Body of pancreas (tissue), 4 donors: Measurements from ENCODE around the gene ZBTB22. TPM values are rescaled to one million over a fixed set of nuclear protein-coding genes. Genes with fewer than 3 reads are reported as not detected.

Source experiments
- ATAC-seq: fragments of 150-250 bp; one replicate; pipeline ENCODE4 v1.9.1; 2016
- DNase-seq, 4 donors: peaks; one replicate each; pipeline ENCODE4 v3.0.0-alpha.2; 2019
- H3K27ac ChIP-seq, 4 donors: fragments of 200-600 bp; sonication (generic); 1 replicate in 3 of 4; 2 replicates in 1 of 4; pipeline versions ENCODE4 v1.5.1 to v1.6.1; 2016 to 2019; ENCODE audit warnings: mild to moderate bottlenecking in 1 of 4, mixed read lengths in 1 of 4, moderate library complexity in 1 of 4
- H3K27me3 ChIP-seq, 2 donors: fragments of 200-600 bp; sonication (generic); one replicate each; pipeline ENCODE4 v1.6.0; 2016; ENCODE audit warnings: mild to moderate bottlenecking in 1 of 2
- H3K36me3 ChIP-seq, 2 donors: fragments of 200-600 bp; sonication (generic); replicated peaks in 1 of 2; 2 replicates each; pipeline ENCODE4 v1.5.1; 2016; ENCODE audit warnings: low read depth in 2 of 2; ENCODE audit not compliant: insufficient read depth in 1 of 2
- H3K4me1 ChIP-seq: fragments of 200-600 bp; sonication (generic); one replicate; pipeline ENCODE4 v1.6.0; 2016
- H3K4me3 ChIP-seq, 2 donors: fragments of 200-600 bp; sonication (generic); 1 replicate in 1 of 2; 2 replicates in 1 of 2; pipeline ENCODE4 v1.5.1; 2016 to 2019
- H3K9me3 ChIP-seq, 3 donors: fragments of 200-600 bp; sonication (generic); 1 replicate in 2 of 3; 2 replicates in 1 of 3; pipeline ENCODE4 v1.5.1; 2016
- POLR2A ChIP-seq, 3 donors: fragments of 450-650 bp; IDR thresholded peaks; one replicate each; pipeline ENCODE4 v1.6.1; 2016; ENCODE audit warnings: antibody characterized with exemption in 3 of 3, mild to moderate bottlenecking in 2 of 3
- WGBS, 2 donors: methylation state at CpG; one replicate each; pipeline ENCODE4 v1.1.5; 2017; 5-methylcytosine and 5-hydroxymethylcytosine counted together
- intact Hi-C: fragments of 100-400 bp; cut with DNase I; formaldehyde crosslinking; loops from one replicate; pipeline ENCODE4 v1.15.1; 2023
- total RNA-seq, 2 donors: library from RNA; depleted of rRNA; stranded (reverse); fragments of >200 nt; gene quantifications; one replicate each; pipeline ENCODE4 v1.1.0, GENCODE V29; 2016
- TF ChIP-seq, protein P1 (sequence below), 7 experiments: fragments of 450-650 bp in 4 of 7; fragments of 200-600 bp in 3 of 7; sonication (generic) in 3 of 7; IDR thresholded peaks; one replicate each; pipeline ENCODE4 v1.5.1; 2016 to 2019; ENCODE audit warnings: antibody characterized with exemption in 7 of 7

The ZBTB22 gene
- total RNA-seq, 2 donors from 2014 or later, result 12.7 to 14.8 TPM

GRCh38 chr6:33312361-33313104 lies 5.0 kb downstream of the ZBTB22 start:
- Histone ChIP-seq H3K9me3 (no peaks in the 10 kb centered on the region), H3K27me3 (no peaks in the 10 kb centered on the region), H3K4me1 (peaks cover 36% of the 10 kb centered on the region), H3K4me3 (peak overlapping the region; percentile 83 to 91), H3K36me3 (peaks cover 0 to 4% of the 10 kb centered on the region in 2 donors), H3K27ac (peak overlapping the region; percentile 86 to 97 (median 96))
- ATAC-seq, result peak; percentile 62
- TF ChIP-seq, protein P1, sequence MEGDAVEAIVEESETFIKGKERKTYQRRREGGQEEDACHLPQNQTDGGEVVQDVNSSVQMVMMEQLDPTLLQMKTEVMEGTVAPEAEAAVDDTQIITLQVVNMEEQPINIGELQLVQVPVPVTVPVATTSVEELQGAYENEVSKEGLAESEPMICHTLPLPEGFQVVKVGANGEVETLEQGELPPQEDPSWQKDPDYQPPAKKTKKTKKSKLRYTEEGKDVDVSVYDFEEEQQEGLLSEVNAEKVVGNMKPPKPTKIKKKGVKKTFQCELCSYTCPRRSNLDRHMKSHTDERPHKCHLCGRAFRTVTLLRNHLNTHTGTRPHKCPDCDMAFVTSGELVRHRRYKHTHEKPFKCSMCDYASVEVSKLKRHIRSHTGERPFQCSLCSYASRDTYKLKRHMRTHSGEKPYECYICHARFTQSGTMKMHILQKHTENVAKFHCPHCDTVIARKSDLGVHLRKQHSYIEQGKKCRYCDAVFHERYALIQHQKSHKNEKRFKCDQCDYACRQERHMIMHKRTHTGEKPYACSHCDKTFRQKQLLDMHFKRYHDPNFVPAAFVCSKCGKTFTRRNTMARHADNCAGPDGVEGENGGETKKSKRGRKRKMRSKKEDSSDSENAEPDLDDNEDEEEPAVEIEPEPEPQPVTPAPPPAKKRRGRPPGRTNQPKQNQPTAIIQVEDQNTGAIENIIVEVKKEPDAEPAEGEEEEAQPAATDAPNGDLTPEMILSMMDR (IDR thresholded peaks at IDR 0.05), result peak in 1 of 7 experiments; percentile 7
- TF ChIP-seq POLR2A (IDR thresholded peaks at IDR 0.05), result peak in 1 of 3 donors; percentile 11
- 1 to 2% methylated on average over 16 to 29 of the region's 29 CpGs for WGBS, 2 donors
- intact Hi-C loops, result no loop called here
- peak; percentile 83 to 94 (median 90) for DNase-seq

GRCh38 chr6:33306356-33306755 lies 11.2 kb downstream of the ZBTB22 start:
- WGBS, 2 donors, result 92% methylated on average over 4 of the region's 4 CpGs
- Histone ChIP-seq H3K36me3 (peaks cover 0 to 22% of the 10 kb centered on the region in 2 donors), H3K4me3 (no peak overlapping the region), H3K9me3 (no peaks in the 10 kb centered on the region), H3K27ac (no peak overlapping the region), H3K27me3 (no peaks in the 10 kb centered on the region), H3K4me1 (peaks cover under 1% of the 10 kb centered on the region)
- DNase-seq (no peak), ATAC-seq (no peak)
- no peak for TF ChIP-seq POLR2A (IDR thresholded peaks at IDR 0.05)
- TF ChIP-seq, protein P1 (IDR thresholded peaks at IDR 0.05), result no peak
- intact Hi-C loops, result no loop called here

DNA sequence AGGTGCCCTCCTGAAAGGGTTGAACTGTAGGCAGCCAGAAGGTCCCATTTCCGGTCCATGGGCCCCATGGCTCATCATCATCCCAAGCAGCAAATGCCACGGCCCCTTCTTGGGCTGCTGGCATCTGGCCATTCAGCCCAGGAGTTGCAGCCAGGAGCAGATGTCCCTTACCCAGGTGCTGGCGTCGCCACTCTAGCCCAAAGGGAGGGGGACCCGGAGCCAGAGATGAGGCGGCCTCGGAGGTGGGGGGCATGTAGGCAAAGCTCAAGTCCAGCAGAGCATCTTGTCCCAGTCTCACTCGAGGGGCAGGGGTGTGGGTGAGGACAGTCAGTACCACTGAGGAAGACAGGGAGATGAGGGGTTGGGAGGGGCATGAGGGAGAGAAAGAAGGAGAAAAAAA lies 12.5 kb downstream of the ZBTB22 start:
- no peak for ATAC-seq
- Histone ChIP-seq H3K27ac (no peak overlapping the region), H3K4me1 (peaks cover 13% of the 10 kb centered on the region), H3K9me3 (no peaks in the 10 kb centered on the region), H3K36me3 (peaks cover 0 to 18% of the 10 kb centered on the region in 2 donors), H3K27me3 (no peaks in the 10 kb centered on the region), H3K4me3 (no peak overlapping the region)
- 64 to 85% methylated on average over 4 to 8 of the region's 8 CpGs for WGBS, 2 donors
- no peak for DNase-seq
- TF ChIP-seq, protein P1 (IDR thresholded peaks at IDR 0.05), result no peak
- no peak for TF ChIP-seq POLR2A (IDR thresholded peaks at IDR 0.05)
- intact Hi-C loops, result no loop called here

DNA sequence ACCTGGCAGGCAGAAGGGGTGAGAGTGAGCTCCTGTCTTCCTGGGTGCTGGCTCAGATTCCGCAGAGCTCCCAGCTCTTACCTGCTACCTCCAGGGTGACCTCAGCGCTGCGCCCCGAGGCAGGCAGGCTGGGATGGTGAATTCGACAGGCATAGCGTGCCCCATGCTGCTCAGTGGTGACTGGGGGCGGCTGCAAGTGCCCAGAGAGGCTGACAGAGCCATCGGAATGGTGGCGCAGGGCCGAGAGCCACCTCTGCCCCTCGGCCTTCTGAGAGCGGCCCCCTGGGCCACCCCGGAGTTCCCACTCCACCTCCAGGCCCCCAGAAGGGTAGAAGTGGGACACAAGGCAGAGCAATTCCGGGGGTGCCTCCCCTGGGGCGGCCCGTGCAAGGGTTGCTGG lies 13.3 kb downstream of the ZBTB22 start:
- Histone ChIP-seq H3K4me3 (no peak overlapping the region), H3K36me3 (peaks cover 0 to 17% of the 10 kb centered on the region in 2 donors), H3K27ac (no peak overlapping the region), H3K4me1 (peaks cover 16% of the 10 kb centered on the region), H3K9me3 (no peaks in the 10 kb centered on the region), H3K27me3 (no peaks in the 10 kb centered on the region)
- DNase-seq, result no peak
- no peak for TF ChIP-seq POLR2A (IDR thresholded peaks at IDR 0.05)
- TF ChIP-seq, protein P1 (IDR thresholded peaks at IDR 0.05), result no peak
- no peak for ATAC-seq
- intact Hi-C loops, result no loop called here
- 87 to 89% methylated on average over 7 to 9 of the region's 16 CpGs for WGBS, 2 donors

DNA sequence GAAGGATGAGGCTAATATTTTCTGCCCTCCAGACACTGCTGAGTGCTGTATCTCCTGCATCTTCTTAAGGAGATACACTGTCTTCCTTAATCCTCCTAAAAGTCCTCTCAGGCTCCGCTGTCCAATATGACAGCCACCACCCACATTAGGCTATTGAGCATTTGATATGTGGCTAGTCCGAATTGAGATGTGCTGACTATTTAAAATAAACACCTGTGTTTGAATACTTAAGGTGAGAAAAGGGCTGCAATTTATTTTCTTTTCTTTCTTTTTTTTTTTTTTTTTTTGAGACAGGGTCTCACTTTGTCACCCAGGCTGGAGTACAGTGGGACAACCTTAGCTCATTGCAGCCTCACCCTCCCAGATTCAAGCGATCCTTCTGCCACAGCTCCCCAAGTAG lies 15.7 kb downstream of the ZBTB22 start:
- no peak for ATAC-seq
- H3K36me3 ChIP-seq, result peaks cover 0 to 17% of the 10 kb centered on the region in 2 donors
- DNase-seq, result no peak
- no peaks in the 10 kb centered on the region for H3K9me3 ChIP-seq
- H3K27ac ChIP-seq, result no peak overlapping the region
- no peak overlapping the region for H3K4me3 ChIP-seq
- TF ChIP-seq, protein P1 (IDR thresholded peaks at IDR 0.05), result no peak
- TF ChIP-seq POLR2A (IDR thresholded peaks at IDR 0.05), result no peak
- peaks cover 25% of the 10 kb centered on the region for H3K4me1 ChIP-seq
- WGBS, 2 donors, result 67 to 86% methylated on average over 3 of the region's 3 CpGs
- intact Hi-C loops, result no loop called here
- no peaks in the 10 kb centered on the region for H3K27me3 ChIP-seq
